Psoas muscle (tissue), 8 donors: ENCODE data around the gene HCAR2. TPM values are rescaled to one million over a fixed set of nuclear protein-coding genes. Genes with fewer than 3 reads are reported as not detected.
"Not testable (repeated sequence)": the region's sequence is repeated elsewhere in the genome, so short reads cannot be mapped to it uniquely, and the experiment has no call there.

Experiments used
- ATAC-seq, 4 donors: fragments of 200-7000 bp; cut with Tn5 transposase; one replicate each; pipeline ENCODE4 v1.9.1; 2020; ENCODE audit warnings: moderate library complexity in 3 of 4, mild to moderate bottlenecking in 2 of 4
- DNase-seq, 2 donors: peaks; one replicate each; pipeline ENCODE4 v3.0.0-alpha.2; 2020
- H3K27ac ChIP-seq: fragments of 200-600 bp; one replicate; pipeline ENCODE4 v1.8.0; 2022
- H3K27me3 ChIP-seq, 3 donors: fragments of 200-600 bp in 1 of 3; one replicate each; pipeline versions ENCODE4 v1.6.1 to v1.8.0; 2013 to 2022; ENCODE audit warnings: low read length in 2 of 3, mild to moderate bottlenecking in 2 of 3, moderate library complexity in 1 of 3; ENCODE audit not compliant: insufficient read depth in 3 of 3
- H3K36me3 ChIP-seq, 2 donors: fragments of 200-600 bp in 1 of 2; one replicate each; pipeline versions ENCODE4 v1.6.1 to v1.8.0; 2013 to 2022; ENCODE audit warnings: low read depth in 1 of 2, mild to moderate bottlenecking in 1 of 2, moderate library complexity in 1 of 2; ENCODE audit not compliant: insufficient read depth in 1 of 2
- H3K4me1 ChIP-seq: fragments of 200-600 bp; one replicate; pipeline ENCODE4 v1.8.0; 2022
- H3K4me3 ChIP-seq: fragments of 200-600 bp; one replicate; pipeline ENCODE4 v1.8.0; 2022; ENCODE audit warnings: mild to moderate bottlenecking
- H3K9me3 ChIP-seq: fragments of 200-600 bp; one replicate; pipeline ENCODE4 v1.8.0; 2022
- WGBS, 3 donors: extraction: QIAGEN DNeasy Blood & Tissue Kit; methylation state at CpG; one replicate each; pipeline versions ENCODE4 v1.1.6 to v1.1.7; 2013; 5-methylcytosine and 5-hydroxymethylcytosine counted together
- intact Hi-C, 2 donors: fragments of 100-400 bp; cut with DNase I; formaldehyde crosslinking; loops; one replicate each; pipeline versions ENCODE4 v1.11.0 to v1.14.2; 2022
- polyA plus RNA-seq, 3 donors: library from polyadenylated mRNA; stranded (reverse); fragments of 200-250 nt; gene quantifications; one replicate each; pipeline ENCODE4 v1.2.3, GENCODE V29; 2013
- total RNA-seq, 4 donors: library from RNA; stranded (reverse); fragmentation: NEBNext Ultra II Directional in 2 of 4; extraction: Animal tissue kit (Norgen Biotek cat#: 25700) in 2 of 4; gene quantifications; one replicate each; pipeline versions ENCODE4 v1.2.1 to v1.2.4, GENCODE V29; 2021 to 2023
- TF ChIP-seq, protein P1 (sequence below): fragments of 200-600 bp; IDR thresholded peaks from one replicate; pipeline ENCODE4 v1.8.0; 2022; ENCODE audit warnings: antibody characterized with exemption
- donor health status: healthy with polysubstance abuse.
- donor health status: DM: no; HTN: no; CAD: no; lungs with moderate emphysema.
- donor health status: Bipolar disorder and iron deficiency.
- donor health status: healthy.
- donor health status: DM: yes; HTN: yes; CAD: no.
- donor health status: DM: no; HTN: no; CAD: no.
- donor health status: DM: no; HTN: no; CAD: no.
- donor health status: DM: yes; HTN: yes; CAD: no.

HCAR2 gene
- total and polyA plus RNA-seq, 7 donors, result 0.01 to 0.61 (median 0.15) TPM; not detected in 3

GRCh38 chr12:122721057-122721545 lies 17.9 kb upstream of the HCAR2 start:
- Histone ChIP-seq H3K36me3 (no peaks in the 10 kb centered on the region), H3K9me3 (no peaks in the 10 kb centered on the region), H3K27ac (no peak overlapping the region), H3K4me3 (no peak overlapping the region), H3K27me3 (no peaks in the 10 kb centered on the region), H3K4me1 (no peaks in the 10 kb centered on the region)
- TF ChIP-seq, protein P1, sequence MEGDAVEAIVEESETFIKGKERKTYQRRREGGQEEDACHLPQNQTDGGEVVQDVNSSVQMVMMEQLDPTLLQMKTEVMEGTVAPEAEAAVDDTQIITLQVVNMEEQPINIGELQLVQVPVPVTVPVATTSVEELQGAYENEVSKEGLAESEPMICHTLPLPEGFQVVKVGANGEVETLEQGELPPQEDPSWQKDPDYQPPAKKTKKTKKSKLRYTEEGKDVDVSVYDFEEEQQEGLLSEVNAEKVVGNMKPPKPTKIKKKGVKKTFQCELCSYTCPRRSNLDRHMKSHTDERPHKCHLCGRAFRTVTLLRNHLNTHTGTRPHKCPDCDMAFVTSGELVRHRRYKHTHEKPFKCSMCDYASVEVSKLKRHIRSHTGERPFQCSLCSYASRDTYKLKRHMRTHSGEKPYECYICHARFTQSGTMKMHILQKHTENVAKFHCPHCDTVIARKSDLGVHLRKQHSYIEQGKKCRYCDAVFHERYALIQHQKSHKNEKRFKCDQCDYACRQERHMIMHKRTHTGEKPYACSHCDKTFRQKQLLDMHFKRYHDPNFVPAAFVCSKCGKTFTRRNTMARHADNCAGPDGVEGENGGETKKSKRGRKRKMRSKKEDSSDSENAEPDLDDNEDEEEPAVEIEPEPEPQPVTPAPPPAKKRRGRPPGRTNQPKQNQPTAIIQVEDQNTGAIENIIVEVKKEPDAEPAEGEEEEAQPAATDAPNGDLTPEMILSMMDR, result no peak
- ATAC-seq, result no peak
- 82 to 86% (median 84%) methylated on average over 11 of the region's 11 CpGs for WGBS, 3 donors
- no peak for DNase-seq
- intact Hi-C loops, result no loop called here

DNA sequence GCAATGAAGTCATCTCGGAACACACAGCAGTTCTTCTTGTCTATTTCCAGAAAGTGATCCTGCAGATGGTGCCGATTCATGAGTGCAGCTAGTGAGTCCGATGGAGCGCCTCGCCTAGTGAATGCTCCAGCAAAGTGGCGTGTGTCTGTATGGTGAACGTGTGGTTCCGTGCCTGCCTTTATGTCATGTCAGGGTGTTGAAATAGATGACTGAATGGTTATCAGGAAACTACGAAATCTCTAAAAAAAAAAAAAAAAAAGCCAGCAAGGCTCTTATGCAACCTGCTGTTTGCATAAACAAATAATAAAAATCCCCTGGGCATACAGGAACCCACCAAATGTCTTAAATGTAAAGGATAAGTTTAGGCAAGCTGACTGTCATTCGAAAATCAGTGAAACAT lies 13.5 kb upstream of the HCAR2 start, which contains the start of gene HCAR3:
TSS of gene HCAR3 (minus strand) at position 154 of the 400 bp plus-strand sequence. CDS start at position 80, 74 bp downstream.
- not testable (repeated sequence) for DNase-seq, H3K4me3 ChIP-seq, H3K4me1 ChIP-seq

DNA sequence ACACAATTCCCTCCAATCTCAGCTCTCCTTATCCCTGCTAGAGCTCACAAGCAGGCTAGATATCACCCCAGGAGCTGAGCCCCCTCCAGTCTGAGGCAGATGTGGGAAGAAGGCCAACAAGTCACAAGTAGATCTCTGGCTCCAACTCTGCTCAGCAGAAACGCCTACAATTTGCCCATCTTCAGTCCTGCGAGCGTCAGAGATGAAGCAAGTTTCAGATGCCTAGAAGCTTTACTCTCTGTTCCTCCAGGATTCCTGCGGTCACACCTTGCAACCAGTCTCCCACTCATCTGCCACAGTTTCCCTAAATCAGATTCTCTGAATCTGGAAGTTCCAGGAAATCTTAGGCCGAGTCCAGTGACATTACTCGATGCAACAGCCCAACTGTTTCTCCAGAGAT lies 12.1 kb upstream of the HCAR2 start:
- not testable (repeated sequence) for H3K27me3 ChIP-seq

More for the DNA sequence above, 13.5 kb upstream of the HCAR2 start, which contains the start of gene HCAR3:
- intact Hi-C loops, H3K27me3 ChIP-seq, ATAC-seq, H3K36me3 ChIP-seq, H3K27ac ChIP-seq, H3K9me3 ChIP-seq: not testable (repeated sequence)
- WGBS, 3 donors, result 81 to 85% (median 82%) methylated on average over 10 of the region's 10 CpGs

GRCh38 chr12:122713491-122714188 lies 10.5 kb upstream of the HCAR2 start:
- intact Hi-C loops, H3K27me3 ChIP-seq, H3K36me3 ChIP-seq, H3K4me3 ChIP-seq, ATAC-seq, H3K4me1 ChIP-seq, H3K27ac ChIP-seq, DNase-seq, H3K9me3 ChIP-seq: not testable (repeated sequence)
- 76 to 80% (median 79%) methylated on average over 3 of the region's 10 CpGs for WGBS, 3 donors

More for the DNA sequence above, 12.1 kb upstream of the HCAR2 start:
- DNase-seq, H3K36me3 ChIP-seq, H3K27ac ChIP-seq, H3K4me3 ChIP-seq, intact Hi-C loops, H3K4me1 ChIP-seq, ATAC-seq, H3K9me3 ChIP-seq: not testable (repeated sequence)
- 69 to 76% (median 72%) methylated on average over 6 of the region's 6 CpGs for WGBS, 3 donors

- H3K4me1 ChIP-seq, H3K27me3 ChIP-seq, ATAC-seq, intact Hi-C loops, DNase-seq, H3K36me3 ChIP-seq, H3K4me3 ChIP-seq, H3K9me3 ChIP-seq, H3K27ac ChIP-seq: not testable (repeated sequence)
- 75 to 82% (median 79%) methylated on average over 1 of the region's 1 CpG for WGBS, 3 donors
Observed at GRCh38 chr12:122711266-122711665, 8.1 kb upstream of the HCAR2 start.

DNA sequence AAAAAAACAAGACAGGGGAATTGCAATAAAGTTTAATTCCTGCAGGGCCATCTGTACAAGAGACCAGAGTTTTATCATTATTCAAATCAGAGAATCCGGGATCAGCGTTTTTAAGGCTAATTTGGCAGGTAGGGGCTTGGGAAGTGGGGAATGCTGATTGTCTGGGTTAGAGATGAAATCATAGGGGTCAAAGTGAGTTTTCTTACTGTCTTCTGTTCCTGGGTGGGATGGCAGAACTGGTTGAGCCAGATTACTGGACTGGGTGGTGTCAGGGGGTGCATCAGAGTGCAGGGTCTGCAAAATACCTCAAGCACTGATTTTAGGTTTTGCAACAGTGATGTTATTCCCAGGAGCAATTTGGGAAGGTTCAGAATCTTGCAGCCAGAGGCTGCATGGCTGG lies 7.2 kb upstream of the HCAR2 start:
- ATAC-seq, H3K27me3 ChIP-seq, intact Hi-C loops, H3K36me3 ChIP-seq, H3K9me3 ChIP-seq, H3K4me1 ChIP-seq, H3K27ac ChIP-seq, DNase-seq, H3K4me3 ChIP-seq: not testable (repeated sequence)
- WGBS, 3 donors, result 66 to 83% (median 82%) methylated on average over 2 of the region's 2 CpGs

- H3K27ac ChIP-seq, H3K4me1 ChIP-seq, H3K27me3 ChIP-seq, ATAC-seq, DNase-seq, H3K36me3 ChIP-seq, H3K9me3 ChIP-seq, H3K4me3 ChIP-seq, intact Hi-C loops: not testable (repeated sequence)
- no CpG with 5 or more reads among the region's 3 CpGs for WGBS, 3 donors
Observed at GRCh38 chr12:122709287-122709686, 6.1 kb upstream of the HCAR2 start.

GRCh38 chr12:122703841-122704240 lies 684 bp upstream of the HCAR2 start:
- H3K4me3 ChIP-seq, H3K9me3 ChIP-seq, intact Hi-C loops, ATAC-seq, H3K4me1 ChIP-seq, DNase-seq, H3K27me3 ChIP-seq, H3K36me3 ChIP-seq, H3K27ac ChIP-seq: not testable (repeated sequence)
- 81 to 91% (median 89%) methylated on average over 3 of the region's 3 CpGs for WGBS, 3 donors

DNA sequence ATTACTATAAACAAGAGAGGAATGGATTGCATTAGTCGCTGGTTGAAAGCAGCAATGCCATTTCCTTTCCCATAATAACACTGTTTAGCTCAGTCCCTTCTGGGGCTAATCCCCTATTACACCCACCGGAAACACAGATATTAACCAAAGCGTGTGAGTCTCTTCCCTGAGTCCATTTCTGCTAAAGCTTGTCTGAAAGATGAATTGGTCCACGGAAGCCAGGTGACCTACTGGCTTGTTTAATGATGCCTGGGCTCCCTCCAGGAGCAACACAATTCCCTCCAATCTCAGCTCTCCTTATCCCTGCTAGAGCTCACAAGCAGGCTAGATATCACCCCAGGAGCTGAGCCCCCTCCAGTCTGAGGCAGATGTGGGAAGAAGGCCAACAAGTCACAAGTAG lies 1.7 kb downstream of the HCAR2 start:
- H3K27me3 ChIP-seq, H3K36me3 ChIP-seq, ATAC-seq, H3K9me3 ChIP-seq, intact Hi-C loops, DNase-seq, H3K4me3 ChIP-seq, H3K27ac ChIP-seq, H3K4me1 ChIP-seq: not testable (repeated sequence)
- 27 to 49% (median 46%) methylated on average over 4 of the region's 4 CpGs for WGBS, 3 donors

DNA sequence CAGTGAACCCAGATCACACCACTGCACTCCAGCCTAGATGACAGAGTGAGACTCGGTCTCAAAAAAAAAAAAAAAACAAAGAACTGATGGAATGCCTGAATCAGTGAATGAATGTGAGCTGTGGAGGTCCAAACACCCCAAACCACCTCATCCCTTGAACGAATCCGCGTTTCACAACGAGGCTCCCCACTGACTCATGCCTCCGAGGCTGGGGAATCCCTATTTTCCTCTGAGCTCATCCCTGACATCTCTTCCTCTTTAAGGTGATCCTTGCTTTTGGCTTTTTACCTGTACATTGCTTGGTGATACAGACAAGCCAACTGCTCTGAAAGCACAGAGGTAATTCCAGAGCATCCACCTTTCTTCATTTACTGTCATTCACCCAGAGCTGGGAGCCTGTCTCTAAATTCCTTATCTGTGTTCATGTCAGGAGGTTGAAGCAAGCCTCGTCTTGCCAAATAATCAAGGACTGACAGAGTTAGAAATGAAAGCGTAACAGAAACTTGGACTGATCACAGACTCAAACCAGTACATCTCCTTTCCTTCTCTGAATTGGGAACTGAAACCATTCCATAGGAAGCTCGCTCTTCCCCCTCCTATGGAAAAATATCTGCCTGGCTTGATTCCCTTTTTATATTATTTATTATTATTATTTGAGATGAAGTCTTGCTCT lies 3.0 kb downstream of the HCAR2 start:
- H3K4me3 ChIP-seq, H3K36me3 ChIP-seq, H3K27ac ChIP-seq, intact Hi-C loops, ATAC-seq, DNase-seq, H3K27me3 ChIP-seq, H3K4me1 ChIP-seq, H3K9me3 ChIP-seq: not testable (repeated sequence)
- 84 to 90% methylated on average over 1 to 2 of the region's 9 CpGs; no CpG with 5 or more reads in 1 of the 3 donors for WGBS, 3 donors
